ENCODE data around the gene A1CF.
"Not testable (repeated sequence)": the region's sequence is repeated elsewhere in the genome, so short reads cannot be mapped to it uniquely, and the experiment has no call there.

Gene A1CF

GRCh38 chr10:50885097-50885859, at the start of gene A1CF:
TSS of gene A1CF (minus strand) at chr10:50885627. CDS start at chr10:50859940, 25,687 bp downstream.
- DNase-seq: no peak

- no peak for DNase-seq
Measured at GRCh38 chr10:50931948-50932431, 46.6 kb upstream of the A1CF start.

GRCh38 chr10:50929670-50930069, 44.2 kb upstream of the A1CF start:
- no peak for DNase-seq

- no peak for DNase-seq
Measured at GRCh38 chr10:50928190-50928552, 42.7 kb upstream of the A1CF start.

- no peak for DNase-seq
Measured at GRCh38 chr10:50927522-50928189, 42.2 kb upstream of the A1CF start.

- not testable (repeated sequence) for DNase-seq
Measured at GRCh38 chr10:50923471-50923870, 38.0 kb upstream of the A1CF start.

- DNase-seq: peak; percentile 5
Measured at GRCh38 chr10:50919010-50919409, 33.6 kb upstream of the A1CF start.

- DNase-seq: no peak
Measured at GRCh38 chr10:50918529-50918928, 33.1 kb upstream of the A1CF start.

GRCh38 chr10:50917486-50917885, 32.1 kb upstream of the A1CF start:
- peak; percentile 61 for DNase-seq

GRCh38 chr10:50909334-50910014, 24.0 kb upstream of the A1CF start:
- no peak for DNase-seq

- no peak for DNase-seq
Measured at GRCh38 chr10:50908366-50908765, 22.9 kb upstream of the A1CF start.

GRCh38 chr10:50905797-50906196, 20.4 kb upstream of the A1CF start:
- DNase-seq: not testable (repeated sequence)

- no peak for DNase-seq
Measured at GRCh38 chr10:50896721-50897120, 11.3 kb upstream of the A1CF start.

- no peak for DNase-seq
Measured at GRCh38 chr10:50894312-50894711, 8.9 kb upstream of the A1CF start.

GRCh38 chr10:50892467-50892866, 7.0 kb upstream of the A1CF start:
- no peak for DNase-seq

- DNase-seq: no peak
Measured at GRCh38 chr10:50884302-50884701, 1.1 kb downstream of the A1CF start.

GRCh38 chr10:50883629-50884028, 1.8 kb downstream of the A1CF start:
- DNase-seq: no peak

- DNase-seq: no peak
Measured at GRCh38 chr10:50882540-50882983, 2.9 kb downstream of the A1CF start.

- not testable (repeated sequence) for DNase-seq
Measured at GRCh38 chr10:50881046-50881445, 4.4 kb downstream of the A1CF start.

- no peak for DNase-seq
Measured at GRCh38 chr10:50876429-50876828, 9.0 kb downstream of the A1CF start.

GRCh38 chr10:50874723-50875122, 10.7 kb downstream of the A1CF start:
- no peak for DNase-seq

- no peak for DNase-seq
Measured at GRCh38 chr10:50866317-50866716, 19.1 kb downstream of the A1CF start.

GRCh38 chr10:50862719-50863118, 22.7 kb downstream of the A1CF start:
- DNase-seq: no peak

GRCh38 chr10:50861370-50861769, 24.1 kb downstream of the A1CF start:
- DNase-seq: no peak
